GM12878 (cell line): Measurements from ENCODE around the gene EPDR1. TPM values are rescaled to one million over a fixed set of nuclear protein-coding genes. Genes with fewer than 3 reads are reported as not detected.
A peak's percentile ranks its signal among the peaks of the same experiment; 100 is the strongest.

Experiments used
- ASH2L ChIP-seq: fragments of 300-600, 200-600 bp; sonication (generic); IDR thresholded peaks from 2 replicates; pipeline ENCODE4 v1.6.1; 2017; ENCODE audit warnings: low read depth, mild to moderate bottlenecking, borderline replicate concordance
- ATF7 ChIP-seq: fragments of 450-650 bp; IDR thresholded peaks from 2 replicates; pipeline ENCODE4 v1.6.1; 2016; ENCODE audit warnings: low read depth, mild to moderate bottlenecking
- BHLHE40 ChIP-seq, 2 experiments: fragments of 450-650 bp in 1 of 2; IDR thresholded peaks; 2 replicates each; pipeline ENCODE4 v1.6.1; 2011 to 2017; ENCODE audit warnings: low read depth in 2 of 2, borderline replicate concordance in 1 of 2, improper control_type of control experiment in 1 of 2, low read length in 1 of 2, mild to moderate bottlenecking in 1 of 2
- CBFB ChIP-seq: IDR thresholded peaks from 2 replicates; pipeline ENCODE4 v1.6.1; 2016; ENCODE audit warnings: antibody characterized with exemption, low read depth
- CHD4 ChIP-seq: fragments of 200-600 bp; sonication (generic); IDR thresholded peaks from 2 replicates; pipeline ENCODE4 v1.6.1; 2016; ENCODE audit warnings: mild to moderate bottlenecking
- ETV6 ChIP-seq, 2 experiments: fragments of 450-650 bp in 1 of 2; IDR thresholded peaks in 1 of 2; conservative IDR thresholded peaks in 1 of 2; 2 replicates each; pipeline ENCODE4 v1.6.1; 2014; ENCODE audit warnings: antibody characterized with exemption in 1 of 2, borderline replicate concordance in 1 of 2, low read depth in 1 of 2, mild to moderate bottlenecking in 1 of 2, moderate library complexity in 1 of 2
- FOXK2 ChIP-seq: fragments of 450-650 bp; IDR thresholded peaks from 2 replicates; pipeline ENCODE4 v1.6.1; 2017; ENCODE audit warnings: mild to moderate bottlenecking, moderate library complexity
- KAT2A ChIP-seq: conservative IDR thresholded peaks from 2 replicates; pipeline ENCODE4 v1.6.1; 2011; ENCODE audit warnings: low read depth, low read length; ENCODE audit not compliant: control insufficient read depth
- KDM1A ChIP-seq: fragments of 200-600 bp; sonication (generic); IDR thresholded peaks from 2 replicates; pipeline ENCODE4 v1.6.1; 2016; ENCODE audit warnings: borderline replicate concordance
- NR2C2 ChIP-seq: IDR thresholded peaks from 2 replicates; pipeline ENCODE4 v1.6.1; 2011; ENCODE audit warnings: borderline replicate concordance, low read depth; ENCODE audit not compliant: control insufficient read depth, insufficient read length
- SMAD5 ChIP-seq: IDR thresholded peaks from 2 replicates; pipeline ENCODE4 v1.6.1; 2016; ENCODE audit warnings: antibody characterized with exemption, low read depth
- polyA plus RNA-seq, 11 experiments: library from polyadenylated mRNA; depleted of rRNA in 4 of 11; unstranded in 6 of 11; stranded (reverse) in 5 of 11; fragments of >200 nt; fragmentation: Nextera tagmentation in 4 of 11; fragmentation: Illumina TruSeq in 1 of 11; extraction: Ambion mirVana in 4 of 11; extraction: Trizol in 1 of 11; gene quantifications; 1 replicate in 1 of 11; 2 replicates in 10 of 11; pipeline versions ENCODE4 v1.2.1 to v1.2.3, GENCODE V29; 2011 to 2016; ENCODE audit warnings: inconsistent platforms in 2 of 11, missing spikeins in 2 of 11, low read depth in 1 of 11
- total RNA-seq, 4 experiments: library from RNA; depleted of rRNA in 3 of 4; stranded (reverse); fragments of >200 nt in 3 of 4; fragmentation: Illumina TruSeq in 1 of 4; extraction: Trizol in 1 of 4; gene quantifications; 2 replicates each; pipeline versions ENCODE4 v1.2.1 to v1.2.3, GENCODE V29; 2013 to 2021
- TF ChIP-seq, protein P1 (sequence below): fragments of 150-350 bp; IDR thresholded peaks from 2 replicates; pipeline ENCODE4 v1.6.1; 2016; ENCODE audit warnings: low read depth, low read length
- TF ChIP-seq, protein P2 (sequence below): fragments of 450-650 bp; IDR thresholded peaks from 2 replicates; pipeline ENCODE4 v1.6.1; 2018; ENCODE audit warnings: borderline replicate concordance, mild to moderate bottlenecking; ENCODE audit not compliant: partially characterized antibody
- TF ChIP-seq, protein P3 (sequence below): fragments of 450-650 bp; IDR thresholded peaks from 2 replicates; pipeline ENCODE4 v1.6.1; 2016; ENCODE audit warnings: mild to moderate bottlenecking
- TF ChIP-seq, protein P4 (sequence below): fragments of 450-650 bp; IDR thresholded peaks from 2 replicates; pipeline ENCODE4 v1.6.1; 2016; ENCODE audit warnings: mild to moderate bottlenecking

The EPDR1 gene
- total and polyA plus RNA-seq, 10 of the 15 experiments (the other 5 are each of a cell fraction or from before 2014, with no cell fraction given), result 1.2 to 18.8 (median 4.7) TPM

DNA sequence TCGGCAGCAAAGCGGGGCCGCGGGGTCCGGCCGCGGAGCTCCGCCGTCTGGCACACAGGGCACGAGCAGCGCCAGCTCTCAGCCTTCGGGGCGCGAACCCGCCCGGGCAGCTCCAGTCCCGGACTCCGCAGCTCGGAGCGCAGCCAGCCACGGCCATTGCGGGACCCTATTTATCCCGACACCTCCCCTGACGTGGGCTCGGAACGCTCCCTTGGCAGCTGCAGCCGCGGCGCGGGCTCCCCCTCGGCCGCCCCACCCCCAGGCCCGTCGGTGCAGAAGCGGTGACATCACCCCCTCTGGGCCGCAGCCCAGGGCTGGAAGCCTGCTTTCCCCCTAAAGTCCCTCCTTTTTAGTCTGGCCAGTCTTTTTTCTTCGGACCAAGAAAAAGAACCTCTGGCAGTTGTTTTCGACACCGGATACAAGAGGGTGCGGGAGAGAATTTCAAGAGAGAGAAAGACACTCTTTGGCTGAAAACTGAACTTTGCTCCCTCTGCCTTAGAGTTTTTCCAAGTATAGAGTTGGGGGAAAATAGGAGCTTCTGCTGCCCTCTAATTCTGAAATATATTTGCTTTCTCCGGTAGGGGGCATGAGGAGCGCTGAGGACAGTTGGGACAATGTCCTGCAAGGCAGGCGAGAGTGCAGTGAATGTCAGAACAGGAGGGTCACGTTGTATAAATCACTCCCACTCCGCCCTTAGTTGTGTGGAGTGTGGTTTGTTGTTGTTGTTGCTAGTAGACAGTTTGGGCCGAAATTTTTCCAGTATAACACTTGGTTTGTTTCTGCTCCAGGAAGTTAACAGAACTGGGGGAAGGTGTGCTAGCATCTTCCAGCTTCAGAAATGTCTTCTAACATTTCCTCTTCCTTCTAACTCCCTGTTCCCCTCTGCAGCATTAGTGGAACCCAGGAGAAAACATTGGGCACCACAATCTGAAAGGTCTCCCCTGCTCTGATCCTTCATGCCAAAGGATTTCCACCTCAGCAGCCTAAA, 3.5 kb upstream of the EPDR1 start, which contains the start of gene SFRP4 (continued):
- TF ChIP-seq, protein P1, sequence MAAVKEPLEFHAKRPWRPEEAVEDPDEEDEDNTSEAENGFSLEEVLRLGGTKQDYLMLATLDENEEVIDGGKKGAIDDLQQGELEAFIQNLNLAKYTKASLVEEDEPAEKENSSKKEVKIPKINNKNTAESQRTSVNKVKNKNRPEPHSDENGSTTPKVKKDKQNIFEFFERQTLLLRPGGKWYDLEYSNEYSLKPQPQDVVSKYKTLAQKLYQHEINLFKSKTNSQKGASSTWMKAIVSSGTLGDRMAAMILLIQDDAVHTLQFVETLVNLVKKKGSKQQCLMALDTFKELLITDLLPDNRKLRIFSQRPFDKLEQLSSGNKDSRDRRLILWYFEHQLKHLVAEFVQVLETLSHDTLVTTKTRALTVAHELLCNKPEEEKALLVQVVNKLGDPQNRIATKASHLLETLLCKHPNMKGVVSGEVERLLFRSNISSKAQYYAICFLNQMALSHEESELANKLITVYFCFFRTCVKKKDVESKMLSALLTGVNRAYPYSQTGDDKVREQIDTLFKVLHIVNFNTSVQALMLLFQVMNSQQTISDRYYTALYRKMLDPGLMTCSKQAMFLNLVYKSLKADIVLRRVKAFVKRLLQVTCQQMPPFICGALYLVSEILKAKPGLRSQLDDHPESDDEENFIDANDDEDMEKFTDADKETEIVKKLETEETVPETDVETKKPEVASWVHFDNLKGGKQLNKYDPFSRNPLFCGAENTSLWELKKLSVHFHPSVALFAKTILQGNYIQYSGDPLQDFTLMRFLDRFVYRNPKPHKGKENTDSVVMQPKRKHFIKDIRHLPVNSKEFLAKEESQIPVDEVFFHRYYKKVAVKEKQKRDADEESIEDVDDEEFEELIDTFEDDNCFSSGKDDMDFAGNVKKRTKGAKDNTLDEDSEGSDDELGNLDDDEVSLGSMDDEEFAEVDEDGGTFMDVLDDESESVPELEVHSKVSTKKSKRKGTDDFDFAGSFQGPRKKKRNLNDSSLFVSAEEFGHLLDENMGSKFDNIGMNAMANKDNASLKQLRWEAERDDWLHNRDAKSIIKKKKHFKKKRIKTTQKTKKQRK, result no peak
- TF ChIP-seq, protein P2, sequence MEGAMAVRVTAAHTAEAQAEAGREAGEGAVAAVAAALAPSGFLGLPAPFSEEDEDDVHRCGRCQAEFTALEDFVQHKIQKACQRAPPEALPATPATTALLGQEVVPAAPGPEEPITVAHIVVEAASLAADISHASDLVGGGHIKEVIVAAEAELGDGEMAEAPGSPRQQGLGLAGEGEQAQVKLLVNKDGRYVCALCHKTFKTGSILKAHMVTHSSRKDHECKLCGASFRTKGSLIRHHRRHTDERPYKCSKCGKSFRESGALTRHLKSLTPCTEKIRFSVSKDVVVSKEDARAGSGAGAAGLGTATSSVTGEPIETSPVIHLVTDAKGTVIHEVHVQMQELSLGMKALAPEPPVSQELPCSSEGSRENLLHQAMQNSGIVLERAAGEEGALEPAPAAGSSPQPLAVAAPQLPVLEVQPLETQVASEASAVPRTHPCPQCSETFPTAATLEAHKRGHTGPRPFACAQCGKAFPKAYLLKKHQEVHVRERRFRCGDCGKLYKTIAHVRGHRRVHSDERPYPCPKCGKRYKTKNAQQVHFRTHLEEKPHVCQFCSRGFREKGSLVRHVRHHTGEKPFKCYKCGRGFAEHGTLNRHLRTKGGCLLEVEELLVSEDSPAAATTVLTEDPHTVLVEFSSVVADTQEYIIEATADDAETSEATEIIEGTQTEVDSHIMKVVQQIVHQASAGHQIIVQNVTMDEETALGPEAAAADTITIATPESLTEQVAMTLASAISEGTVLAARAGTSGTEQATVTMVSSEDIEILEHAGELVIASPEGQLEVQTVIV, result no peak
- no peak for TF ChIP-seq ASH2L
- TF ChIP-seq BHLHE40 (IDR thresholded peaks at IDR 0.05; ENCODE audit: borderline replicate concordance in 1 of 2, low read depth in 2 of 2, low read length in 1 of 2), result peak in 1 of 2 experiments; percentile 2; a peak in 2 of 4 replicates
- no peak for TF ChIP-seq KAT2A
- no peak for TF ChIP-seq ETV6 (conservative IDR thresholded peaks at IDR 0.05 in 1 of 2, IDR thresholded peaks at IDR 0.05 in 1 of 2; ENCODE audit: borderline replicate concordance in 1 of 2, low read depth in 1 of 2)
- no peak for TF ChIP-seq SMAD5
- no peak for TF ChIP-seq NR2C2
- no peak for TF ChIP-seq CBFB
- TF ChIP-seq CHD4, result no peak
- TF ChIP-seq, protein P3, sequence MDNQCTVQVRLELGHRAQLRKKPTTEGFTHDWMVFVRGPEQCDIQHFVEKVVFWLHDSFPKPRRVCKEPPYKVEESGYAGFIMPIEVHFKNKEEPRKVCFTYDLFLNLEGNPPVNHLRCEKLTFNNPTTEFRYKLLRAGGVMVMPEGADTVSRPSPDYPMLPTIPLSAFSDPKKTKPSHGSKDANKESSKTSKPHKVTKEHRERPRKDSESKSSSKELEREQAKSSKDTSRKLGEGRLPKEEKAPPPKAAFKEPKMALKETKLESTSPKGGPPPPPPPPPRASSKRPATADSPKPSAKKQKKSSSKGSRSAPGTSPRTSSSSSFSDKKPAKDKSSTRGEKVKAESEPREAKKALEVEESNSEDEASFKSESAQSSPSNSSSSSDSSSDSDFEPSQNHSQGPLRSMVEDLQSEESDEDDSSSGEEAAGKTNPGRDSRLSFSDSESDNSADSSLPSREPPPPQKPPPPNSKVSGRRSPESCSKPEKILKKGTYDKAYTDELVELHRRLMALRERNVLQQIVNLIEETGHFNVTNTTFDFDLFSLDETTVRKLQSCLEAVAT, result no peak
- TF ChIP-seq, protein P4, sequence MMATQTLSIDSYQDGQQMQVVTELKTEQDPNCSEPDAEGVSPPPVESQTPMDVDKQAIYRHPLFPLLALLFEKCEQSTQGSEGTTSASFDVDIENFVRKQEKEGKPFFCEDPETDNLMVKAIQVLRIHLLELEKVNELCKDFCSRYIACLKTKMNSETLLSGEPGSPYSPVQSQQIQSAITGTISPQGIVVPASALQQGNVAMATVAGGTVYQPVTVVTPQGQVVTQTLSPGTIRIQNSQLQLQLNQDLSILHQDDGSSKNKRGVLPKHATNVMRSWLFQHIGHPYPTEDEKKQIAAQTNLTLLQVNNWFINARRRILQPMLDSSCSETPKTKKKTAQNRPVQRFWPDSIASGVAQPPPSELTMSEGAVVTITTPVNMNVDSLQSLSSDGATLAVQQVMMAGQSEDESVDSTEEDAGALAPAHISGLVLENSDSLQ, result no peak
- peak; percentile 50 for TF ChIP-seq ATF7
- TF ChIP-seq KDM1A, result no peak
- TF ChIP-seq FOXK2, result no peak
